GM12801 (cell line): ENCODE data around the gene PLK3.

Source experiments
- TF ChIP-seq, protein P1 (sequence below): IDR thresholded peaks from one replicate; pipeline ENCODE4 v1.5.1; 2011; ENCODE audit warnings: control low read depth; ENCODE audit not compliant: insufficient read length; ENCODE audit errors: extremely low read depth

Gene PLK3

DNA sequence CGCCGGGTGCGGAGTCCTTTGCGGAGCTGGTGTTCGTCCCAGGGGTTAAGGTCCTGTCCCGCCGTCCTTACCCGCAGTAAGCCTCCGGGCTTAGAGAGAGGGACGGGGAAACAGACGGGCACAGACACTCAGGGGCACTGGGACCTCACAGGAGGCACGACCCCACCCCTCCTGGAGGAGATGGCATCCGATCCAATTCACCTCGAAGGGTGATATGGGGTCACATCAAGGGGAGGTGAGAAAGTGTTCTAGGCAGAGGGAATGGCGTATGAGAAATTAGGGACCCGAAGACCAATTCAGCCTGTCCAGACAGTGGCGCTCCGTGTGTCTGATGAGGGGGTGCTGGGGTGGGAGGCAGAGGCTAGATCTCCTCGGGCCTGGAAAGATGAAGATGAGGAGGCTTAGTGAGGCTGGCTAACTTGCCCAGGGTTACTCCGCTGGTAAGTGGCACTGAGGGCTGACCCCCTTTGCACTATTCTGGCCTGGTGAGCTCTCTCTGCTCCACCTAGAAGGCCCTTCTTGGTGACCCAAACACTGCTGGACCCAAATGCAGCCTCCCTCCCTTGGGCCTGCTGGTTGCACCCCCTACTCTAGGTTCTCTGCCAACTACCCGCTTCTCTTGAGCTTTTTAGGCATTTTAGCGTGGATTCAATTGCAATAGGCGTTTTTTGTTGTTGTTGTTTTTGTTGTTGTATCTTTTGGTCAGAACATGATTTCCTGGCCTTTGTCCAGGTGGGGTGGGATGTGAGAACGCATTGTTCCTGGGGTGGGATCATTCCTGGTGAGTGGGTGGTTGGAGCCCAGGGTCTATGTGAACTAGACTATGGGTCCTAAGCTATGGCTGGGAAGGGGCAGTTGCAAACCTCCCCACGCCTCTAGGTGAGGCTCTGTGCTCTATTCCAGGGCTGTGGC, 20.4 kb downstream of the PLK3 start:
- TF ChIP-seq, protein P1, sequence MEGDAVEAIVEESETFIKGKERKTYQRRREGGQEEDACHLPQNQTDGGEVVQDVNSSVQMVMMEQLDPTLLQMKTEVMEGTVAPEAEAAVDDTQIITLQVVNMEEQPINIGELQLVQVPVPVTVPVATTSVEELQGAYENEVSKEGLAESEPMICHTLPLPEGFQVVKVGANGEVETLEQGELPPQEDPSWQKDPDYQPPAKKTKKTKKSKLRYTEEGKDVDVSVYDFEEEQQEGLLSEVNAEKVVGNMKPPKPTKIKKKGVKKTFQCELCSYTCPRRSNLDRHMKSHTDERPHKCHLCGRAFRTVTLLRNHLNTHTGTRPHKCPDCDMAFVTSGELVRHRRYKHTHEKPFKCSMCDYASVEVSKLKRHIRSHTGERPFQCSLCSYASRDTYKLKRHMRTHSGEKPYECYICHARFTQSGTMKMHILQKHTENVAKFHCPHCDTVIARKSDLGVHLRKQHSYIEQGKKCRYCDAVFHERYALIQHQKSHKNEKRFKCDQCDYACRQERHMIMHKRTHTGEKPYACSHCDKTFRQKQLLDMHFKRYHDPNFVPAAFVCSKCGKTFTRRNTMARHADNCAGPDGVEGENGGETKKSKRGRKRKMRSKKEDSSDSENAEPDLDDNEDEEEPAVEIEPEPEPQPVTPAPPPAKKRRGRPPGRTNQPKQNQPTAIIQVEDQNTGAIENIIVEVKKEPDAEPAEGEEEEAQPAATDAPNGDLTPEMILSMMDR: no peak

GRCh38 chr1:44821240-44821715, 21.1 kb downstream of the PLK3 start:
- TF ChIP-seq, protein P1: no peak

GRCh38 chr1:44822131-44822701, 22.0 kb downstream of the PLK3 start:
- TF ChIP-seq, protein P1: no peak

DNA sequence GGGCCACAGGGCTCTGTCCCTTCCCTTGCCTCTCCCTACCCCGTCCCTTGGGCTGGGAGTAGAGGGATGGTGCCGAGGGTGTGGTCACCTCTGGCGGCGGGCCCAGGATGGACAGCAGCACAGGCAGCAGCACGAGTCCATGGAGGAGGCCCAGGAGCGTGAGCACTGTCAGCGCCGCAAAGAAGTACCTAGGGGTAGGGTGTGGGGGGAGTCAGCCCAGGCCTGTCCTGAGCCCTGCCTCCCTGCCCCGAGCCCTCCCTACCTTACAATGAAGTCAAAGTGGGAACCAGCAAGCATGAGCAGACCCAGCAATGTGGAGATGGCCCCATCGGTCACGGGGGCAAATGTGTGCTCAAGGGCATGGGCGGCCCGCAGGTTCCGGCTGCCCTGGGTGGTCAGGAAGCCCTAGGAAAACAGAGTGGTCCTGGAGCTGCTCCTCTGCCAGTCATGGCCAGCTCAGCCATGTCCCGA, 22.8 kb downstream of the PLK3 start:
- TF ChIP-seq, protein P1: no peak

- TF ChIP-seq, protein P1: no peak
Observed at GRCh38 chr1:44826375-44827196, 26.4 kb downstream of the PLK3 start.

GRCh38 chr1:44827197-44828002, 27.2 kb downstream of the PLK3 start:
- TF ChIP-seq, protein P1: no peak
